C4-2B (cell line): Measurements from ENCODE around the gene ST8SIA1.

ENCODE experiments used
- ZFX ChIP-seq: fragments of 450-650 bp; IDR thresholded peaks from 2 replicates; pipeline ENCODE4 v1.6.1; 2017
- TF ChIP-seq, protein P1 (sequence below): fragments of 450-650 bp; conservative IDR thresholded peaks from 2 replicates; pipeline ENCODE4 v1.5.1; 2017; ENCODE audit warnings: mild to moderate bottlenecking

DNA sequence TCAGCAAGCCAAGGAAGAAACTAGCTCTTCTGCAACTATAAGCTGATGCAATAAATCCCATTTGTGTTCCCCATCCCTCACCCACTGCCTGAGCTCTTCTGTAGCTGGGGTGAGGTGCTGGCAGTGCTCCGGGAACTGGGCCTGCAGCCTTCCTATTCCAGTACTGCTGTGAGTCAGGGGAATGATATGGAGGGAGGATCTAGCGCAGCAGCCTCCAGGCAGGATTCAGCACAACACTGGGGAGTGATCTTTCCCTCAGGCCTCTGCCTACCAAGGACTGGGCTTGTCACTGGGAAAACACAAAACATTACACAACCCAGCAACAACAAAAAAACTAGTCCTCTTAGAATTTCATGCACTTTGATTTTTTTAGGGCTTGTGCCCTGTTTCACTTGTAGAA is 58.7 kb downstream of the ST8SIA1 start:
- TF ChIP-seq, protein P1, sequence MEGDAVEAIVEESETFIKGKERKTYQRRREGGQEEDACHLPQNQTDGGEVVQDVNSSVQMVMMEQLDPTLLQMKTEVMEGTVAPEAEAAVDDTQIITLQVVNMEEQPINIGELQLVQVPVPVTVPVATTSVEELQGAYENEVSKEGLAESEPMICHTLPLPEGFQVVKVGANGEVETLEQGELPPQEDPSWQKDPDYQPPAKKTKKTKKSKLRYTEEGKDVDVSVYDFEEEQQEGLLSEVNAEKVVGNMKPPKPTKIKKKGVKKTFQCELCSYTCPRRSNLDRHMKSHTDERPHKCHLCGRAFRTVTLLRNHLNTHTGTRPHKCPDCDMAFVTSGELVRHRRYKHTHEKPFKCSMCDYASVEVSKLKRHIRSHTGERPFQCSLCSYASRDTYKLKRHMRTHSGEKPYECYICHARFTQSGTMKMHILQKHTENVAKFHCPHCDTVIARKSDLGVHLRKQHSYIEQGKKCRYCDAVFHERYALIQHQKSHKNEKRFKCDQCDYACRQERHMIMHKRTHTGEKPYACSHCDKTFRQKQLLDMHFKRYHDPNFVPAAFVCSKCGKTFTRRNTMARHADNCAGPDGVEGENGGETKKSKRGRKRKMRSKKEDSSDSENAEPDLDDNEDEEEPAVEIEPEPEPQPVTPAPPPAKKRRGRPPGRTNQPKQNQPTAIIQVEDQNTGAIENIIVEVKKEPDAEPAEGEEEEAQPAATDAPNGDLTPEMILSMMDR, result no peak
- no peak for TF ChIP-seq ZFX
